ENCODE measurements around the gene ZNF777. TPM values are rescaled to one million over a fixed set of nuclear protein-coding genes. Genes with fewer than 3 reads are reported as not detected.

ZNF777 gene
- total and polyA plus RNA-seq, 2 donors: 3.8 to 6.7 TPM

DNA sequence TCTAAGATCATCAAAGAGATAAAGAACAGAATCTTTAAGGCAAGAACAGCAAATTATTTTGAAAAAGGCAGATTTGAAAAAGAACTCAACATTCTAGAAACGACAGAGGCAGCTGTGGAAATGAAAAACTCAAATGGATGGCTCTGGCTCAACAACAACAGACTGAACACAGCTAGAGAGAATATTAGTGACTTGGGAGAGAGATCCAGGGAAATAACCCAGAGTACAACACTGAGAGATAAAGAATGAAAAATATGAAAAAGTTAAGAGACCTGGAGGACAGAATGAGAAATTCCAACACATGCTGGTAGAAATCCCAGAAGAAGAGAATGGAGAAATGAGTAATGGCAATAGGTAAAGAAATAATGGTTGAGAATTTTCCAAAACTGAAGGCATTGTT is 17.9 kb upstream of the ZNF777 start:
- 100% methylated on average over 1 of the region's 1 CpG for WGBS
- Histone ChIP-seq H3K27ac (ENCODE audit: low read depth in 1 of 2, low read length in 1 of 2) (no peak overlapping the region), H3K27me3 (ENCODE audit: control insufficient read depth in 2 of 2, insufficient read depth in 1 of 2, low read length in 1 of 2) (no peaks in the 10 kb centered on the region), H3K4me3 (ENCODE audit: low read length in 2 of 2) (no peak overlapping the region), H3K9me3 (ENCODE audit: control insufficient read depth in 2 of 2, insufficient read depth in 1 of 2, low read length in 1 of 2) (no peaks in the 10 kb centered on the region), H3K4me1 (ENCODE audit: control insufficient read depth in 2 of 2, insufficient read depth in 2 of 2, low read length in 2 of 2) (no peaks in the 10 kb centered on the region), H3K36me3 (ENCODE audit: control insufficient read depth in 2 of 2, insufficient read depth in 2 of 2, low read length in 1 of 2) (peaks cover 47 to 48% of the 10 kb centered on the region in 2 donors)
- no peak for DNase-seq (ENCODE audit: low read depth in 6 of 9, low spot score in 9 of 9)

DNA sequence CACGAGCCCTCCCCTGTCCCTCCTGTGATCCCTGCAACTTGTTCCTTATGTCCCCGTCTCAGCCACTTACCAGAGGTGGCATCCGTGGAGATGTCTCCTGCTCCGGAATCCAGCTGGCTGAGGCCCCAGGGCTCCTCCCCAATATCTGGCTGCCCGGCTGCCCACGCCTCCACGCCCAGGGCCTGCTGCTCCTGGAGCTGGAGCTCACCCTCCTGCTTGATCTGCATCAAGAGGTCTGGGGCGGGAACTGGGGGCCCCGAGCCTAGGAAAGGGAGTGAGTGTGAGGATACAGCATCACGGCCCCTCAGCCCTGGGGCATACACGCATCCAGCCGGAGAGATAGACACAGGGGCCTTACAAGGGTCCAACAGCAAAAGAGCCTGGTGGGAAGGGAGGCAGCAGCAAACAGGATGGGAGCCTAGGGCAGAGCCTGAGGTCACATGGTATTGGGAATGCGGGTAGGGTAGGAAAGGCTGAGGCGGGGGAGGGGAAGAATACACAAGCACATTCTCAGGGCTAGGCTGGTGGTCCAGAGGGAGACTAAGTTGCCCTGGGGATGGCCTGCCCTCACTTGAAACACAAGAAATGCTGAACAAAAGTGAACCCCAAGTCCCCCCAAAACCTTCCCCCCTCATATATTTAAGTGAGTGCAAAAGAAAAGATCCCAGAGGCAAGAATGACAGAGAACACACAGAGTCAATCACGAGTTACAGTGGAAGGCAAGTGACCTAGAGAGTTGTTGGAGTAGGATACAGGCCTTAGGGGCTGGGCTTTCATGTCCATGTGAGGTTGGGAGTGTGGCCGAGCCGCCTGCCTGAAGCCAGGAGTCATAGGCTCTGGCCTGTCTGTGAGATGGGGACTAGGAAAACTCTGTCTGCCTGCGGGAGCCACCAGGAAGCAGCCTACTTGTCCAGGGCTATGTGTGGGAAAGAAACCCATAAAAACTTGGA is 16.9 kb upstream of the ZNF777 start:
- DNase-seq (ENCODE audit: low read depth in 6 of 9, low spot score in 9 of 9): no peak
- H3K36me3 ChIP-seq (ENCODE audit: control insufficient read depth in 2 of 2, insufficient read depth in 2 of 2, low read length in 1 of 2): peaks cover 57 to 58% of the 10 kb centered on the region in 2 donors
- WGBS: 97% methylated on average over 18 of the region's 18 CpGs

DNA sequence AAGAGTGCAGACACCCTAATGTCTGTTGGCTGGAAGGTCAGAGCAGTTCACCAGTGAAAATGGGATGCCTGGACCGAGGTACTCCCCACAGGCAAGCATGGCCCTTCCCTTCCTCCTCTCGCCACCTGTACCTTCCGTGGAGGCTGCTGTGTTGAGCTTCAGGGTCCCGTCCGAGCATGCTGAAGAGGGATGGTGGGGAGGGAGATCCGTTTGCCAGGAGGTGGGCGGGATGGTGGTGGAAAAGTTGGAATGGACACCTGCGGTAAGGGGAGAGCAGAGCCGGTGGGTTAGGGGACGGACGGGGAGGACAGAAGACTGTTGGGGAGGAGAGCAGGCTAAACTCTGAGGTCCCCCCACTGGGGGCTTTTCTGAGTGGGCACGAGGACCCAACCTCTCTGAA is 15.9 kb upstream of the ZNF777 start:
- 97% methylated on average over 12 of the region's 12 CpGs for WGBS
- DNase-seq (ENCODE audit: low read depth in 6 of 9, low spot score in 9 of 9): no peak

More for the DNA sequence above, 16.9 kb upstream of the ZNF777 start:
- Histone ChIP-seq H3K9me3 (ENCODE audit: control insufficient read depth in 2 of 2, insufficient read depth in 1 of 2, low read length in 1 of 2) (no peaks in the 10 kb centered on the region), H3K27me3 (ENCODE audit: control insufficient read depth in 2 of 2, insufficient read depth in 1 of 2, low read length in 1 of 2) (no peaks in the 10 kb centered on the region), H3K27ac (ENCODE audit: low read depth in 1 of 2, low read length in 1 of 2) (no peak overlapping the region), H3K4me1 (ENCODE audit: control insufficient read depth in 2 of 2, insufficient read depth in 2 of 2, low read length in 2 of 2) (no peaks in the 10 kb centered on the region), H3K4me3 (ENCODE audit: low read length in 2 of 2) (no peak overlapping the region)

DNA sequence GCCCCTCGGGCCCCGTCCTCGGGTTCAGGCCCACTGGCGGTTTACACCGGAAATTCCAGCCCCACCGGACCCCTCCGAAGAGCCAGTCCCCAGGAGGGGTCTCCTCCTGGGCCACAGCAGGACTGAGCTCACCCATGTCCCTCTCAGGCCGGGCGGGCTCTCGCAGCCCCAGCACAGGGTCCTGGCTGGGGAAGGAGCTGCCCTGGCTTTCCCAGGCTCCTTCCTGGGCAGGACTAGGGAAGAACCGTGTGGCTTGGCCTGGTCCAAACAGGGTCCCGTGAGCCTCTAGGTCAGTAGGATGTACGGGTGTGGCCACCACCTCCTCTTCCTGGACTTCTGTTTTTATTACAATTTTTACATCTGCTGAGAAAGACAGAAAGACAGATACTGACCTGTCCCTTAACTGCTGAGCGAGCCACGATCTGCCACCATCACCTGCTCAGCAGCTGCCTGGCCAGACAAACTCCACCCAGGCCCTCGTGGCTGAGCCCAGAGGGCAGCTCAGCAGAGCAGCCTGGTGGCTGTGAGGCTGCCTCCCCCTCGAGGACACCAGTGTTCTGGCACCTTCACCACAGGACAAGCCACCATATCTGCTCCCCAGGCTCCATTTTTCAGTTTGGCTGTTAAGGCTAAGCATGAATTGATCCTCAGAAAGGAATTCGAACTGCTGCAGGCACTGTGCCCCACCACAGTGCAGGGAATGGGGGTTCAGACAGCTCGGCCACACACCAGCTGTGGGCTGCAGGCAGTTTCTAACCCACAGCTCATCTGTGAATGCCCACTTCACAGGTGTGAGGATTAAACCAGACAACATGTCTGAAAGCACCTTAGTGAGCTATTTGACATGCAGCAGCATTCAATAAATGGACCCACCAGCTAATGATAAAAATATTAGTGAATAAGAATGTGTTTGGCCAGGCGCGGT is 14.5 kb upstream of the ZNF777 start:
- DNase-seq (ENCODE audit: low read depth in 6 of 9, low spot score in 9 of 9): no peak

More for the DNA sequence above, 15.9 kb upstream of the ZNF777 start:
- H3K4me1 ChIP-seq (ENCODE audit: control insufficient read depth in 2 of 2, insufficient read depth in 2 of 2, low read length in 2 of 2): no peaks in the 10 kb centered on the region
- no peak overlapping the region for H3K27ac ChIP-seq (ENCODE audit: low read depth in 1 of 2, low read length in 1 of 2)
- H3K36me3 ChIP-seq (ENCODE audit: control insufficient read depth in 2 of 2, insufficient read depth in 2 of 2, low read length in 1 of 2): peaks cover 61 to 63% of the 10 kb centered on the region in 2 donors
- no peaks in the 10 kb centered on the region for H3K9me3 ChIP-seq (ENCODE audit: control insufficient read depth in 2 of 2, insufficient read depth in 1 of 2, low read length in 1 of 2)
- H3K4me3 ChIP-seq (ENCODE audit: low read length in 2 of 2): no peak overlapping the region
- H3K27me3 ChIP-seq (ENCODE audit: control insufficient read depth in 2 of 2, insufficient read depth in 1 of 2, low read length in 1 of 2): no peaks in the 10 kb centered on the region

DNA sequence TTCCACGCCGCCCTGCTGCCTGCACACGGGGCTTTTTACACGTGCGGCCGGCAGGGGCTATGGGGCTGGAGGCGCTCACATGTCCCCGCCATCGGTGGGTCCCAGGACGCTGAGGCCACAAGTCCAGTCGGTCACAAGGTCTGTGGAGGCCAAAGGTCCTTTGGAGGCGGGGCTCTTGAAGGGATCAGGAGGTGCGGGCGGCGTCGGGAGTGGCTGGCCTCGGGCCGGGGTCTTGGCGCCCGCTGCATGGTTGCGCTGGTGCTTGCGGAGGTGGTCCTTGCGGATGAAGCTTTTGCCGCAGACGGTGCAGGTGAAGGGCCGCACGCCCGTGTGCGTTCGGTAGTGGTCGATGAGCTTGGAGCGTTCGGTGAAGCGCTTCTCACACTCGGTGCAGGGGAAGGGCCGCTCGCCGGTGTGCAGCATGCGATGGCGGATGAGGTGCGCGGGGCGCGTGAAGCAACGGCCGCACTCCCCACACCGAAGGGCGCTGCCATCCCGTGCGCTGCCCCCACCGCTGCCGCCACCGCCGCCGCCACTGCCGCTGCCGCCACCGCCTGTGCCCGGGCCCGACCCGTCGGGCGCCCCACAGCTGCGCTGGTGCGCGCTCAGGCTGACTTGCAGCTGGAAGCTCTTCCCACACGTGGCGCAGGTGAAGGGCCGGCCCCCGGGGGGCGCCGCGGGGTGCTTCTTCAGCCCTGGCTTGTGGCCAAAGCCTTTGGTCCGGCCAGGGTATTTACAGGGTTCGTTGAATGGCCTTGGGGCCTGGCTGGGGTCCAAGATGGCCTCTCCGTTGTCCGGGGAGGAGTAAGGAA is 13.7 kb upstream of the ZNF777 start:
- Histone ChIP-seq H3K4me3 (ENCODE audit: low read length in 2 of 2) (no peak overlapping the region), H3K9me3 (ENCODE audit: control insufficient read depth in 2 of 2, insufficient read depth in 1 of 2, low read length in 1 of 2) (no peaks in the 10 kb centered on the region), H3K4me1 (ENCODE audit: control insufficient read depth in 2 of 2, insufficient read depth in 2 of 2, low read length in 2 of 2) (no peaks in the 10 kb centered on the region), H3K36me3 (ENCODE audit: control insufficient read depth in 2 of 2, insufficient read depth in 2 of 2, low read length in 1 of 2) (peaks cover 66 to 67% of the 10 kb centered on the region in 2 donors), H3K27me3 (ENCODE audit: control insufficient read depth in 2 of 2, insufficient read depth in 1 of 2, low read length in 1 of 2) (no peaks in the 10 kb centered on the region), H3K27ac (ENCODE audit: low read depth in 1 of 2, low read length in 1 of 2) (no peak overlapping the region)
- WGBS: 98% methylated on average over 77 of the region's 77 CpGs
- no peak for DNase-seq (ENCODE audit: low read depth in 6 of 9, low spot score in 9 of 9)

More for the DNA sequence above, 14.5 kb upstream of the ZNF777 start:
- H3K9me3 ChIP-seq (ENCODE audit: control insufficient read depth in 2 of 2, insufficient read depth in 1 of 2, low read length in 1 of 2): no peaks in the 10 kb centered on the region
- 98% methylated on average over 21 of the region's 21 CpGs for WGBS
- peaks cover 66 to 71% of the 10 kb centered on the region in 2 donors for H3K36me3 ChIP-seq (ENCODE audit: control insufficient read depth in 2 of 2, insufficient read depth in 2 of 2, low read length in 1 of 2)
- H3K4me3 ChIP-seq (ENCODE audit: low read length in 2 of 2): no peak overlapping the region
- H3K27me3 ChIP-seq (ENCODE audit: control insufficient read depth in 2 of 2, insufficient read depth in 1 of 2, low read length in 1 of 2): no peaks in the 10 kb centered on the region
- H3K27ac ChIP-seq (ENCODE audit: low read depth in 1 of 2, low read length in 1 of 2): no peak overlapping the region
- H3K4me1 ChIP-seq (ENCODE audit: control insufficient read depth in 2 of 2, insufficient read depth in 2 of 2, low read length in 2 of 2): no peaks in the 10 kb centered on the region

DNA sequence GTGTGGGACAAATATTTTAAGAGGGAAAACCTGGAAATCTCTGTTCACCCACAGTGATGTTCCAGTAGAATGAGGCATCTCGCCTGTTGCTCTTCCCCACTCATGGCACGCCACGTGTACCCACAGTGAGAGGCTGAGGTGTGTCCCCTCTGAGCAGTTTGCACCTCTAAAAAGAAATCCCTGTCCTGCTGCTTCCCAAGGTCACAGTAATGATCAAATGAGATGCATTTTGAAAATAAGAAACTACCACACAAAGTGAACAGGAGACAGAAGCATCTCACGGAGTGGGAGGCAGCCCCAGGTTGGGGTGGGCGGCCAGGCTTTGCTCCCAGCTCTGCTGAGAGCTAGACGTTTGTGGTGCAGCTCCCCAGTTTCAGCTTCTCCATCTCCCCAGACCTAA is 12.4 kb upstream of the ZNF777 start:
- DNase-seq (ENCODE audit: low read depth in 6 of 9, low spot score in 9 of 9): no peak
- H3K36me3 ChIP-seq (ENCODE audit: control insufficient read depth in 2 of 2, insufficient read depth in 2 of 2, low read length in 1 of 2): peaks cover 64 to 65% of the 10 kb centered on the region in 2 donors
- H3K4me3 ChIP-seq (ENCODE audit: low read length in 2 of 2): no peak overlapping the region
- no peaks in the 10 kb centered on the region for H3K9me3 ChIP-seq (ENCODE audit: control insufficient read depth in 2 of 2, insufficient read depth in 1 of 2, low read length in 1 of 2)
- no peaks in the 10 kb centered on the region for H3K27me3 ChIP-seq (ENCODE audit: control insufficient read depth in 2 of 2, insufficient read depth in 1 of 2, low read length in 1 of 2)
- no peak overlapping the region for H3K27ac ChIP-seq (ENCODE audit: low read depth in 1 of 2, low read length in 1 of 2)
- no peaks in the 10 kb centered on the region for H3K4me1 ChIP-seq (ENCODE audit: control insufficient read depth in 2 of 2, insufficient read depth in 2 of 2, low read length in 2 of 2)
- 98% methylated on average over 6 of the region's 6 CpGs for WGBS

DNA sequence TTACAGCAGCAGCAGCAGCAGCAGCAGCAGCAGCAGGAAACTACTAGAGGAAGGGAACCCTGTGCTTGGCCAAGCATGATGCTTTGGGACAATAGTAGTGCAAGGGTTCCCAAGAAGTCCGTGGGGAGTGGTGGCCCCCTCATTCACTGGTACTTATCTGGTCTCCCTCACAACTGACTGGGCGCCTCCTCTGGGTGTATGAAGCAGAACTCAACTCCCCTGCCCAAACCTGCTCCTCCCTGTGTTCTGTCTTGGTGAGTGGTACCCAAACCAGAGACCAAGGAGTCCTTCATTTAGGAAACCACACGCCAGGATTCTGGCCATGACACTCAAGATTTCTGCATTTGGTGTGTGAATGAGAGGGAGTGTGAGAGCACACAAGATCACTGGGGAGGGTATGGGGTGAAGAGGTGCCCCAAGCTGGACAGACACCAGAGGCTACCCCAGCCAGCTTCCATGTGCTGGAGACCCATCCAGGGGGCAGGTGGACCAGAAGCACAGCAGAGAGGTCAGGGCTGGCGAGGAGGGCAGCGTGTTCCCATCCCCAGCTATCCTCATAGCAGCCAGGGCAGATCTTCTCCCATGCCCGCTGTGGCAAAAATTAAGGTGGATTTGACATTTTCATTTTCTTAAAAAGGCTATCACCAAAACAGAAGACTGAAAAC is 10.6 kb upstream of the ZNF777 start:
- Histone ChIP-seq H3K4me3 (ENCODE audit: low read length in 2 of 2) (no peak overlapping the region), H3K27ac (ENCODE audit: low read depth in 1 of 2, low read length in 1 of 2) (no peak overlapping the region), H3K36me3 (ENCODE audit: control insufficient read depth in 2 of 2, insufficient read depth in 2 of 2, low read length in 1 of 2) (peaks cover 47 to 49% of the 10 kb centered on the region in 2 donors), H3K27me3 (ENCODE audit: control insufficient read depth in 2 of 2, insufficient read depth in 1 of 2, low read length in 1 of 2) (no peaks in the 10 kb centered on the region), H3K9me3 (ENCODE audit: control insufficient read depth in 2 of 2, insufficient read depth in 1 of 2, low read length in 1 of 2) (no peaks in the 10 kb centered on the region), H3K4me1 (ENCODE audit: control insufficient read depth in 2 of 2, insufficient read depth in 2 of 2, low read length in 2 of 2) (no peaks in the 10 kb centered on the region)
- over 99% methylated on average over 6 of the region's 6 CpGs for WGBS
- DNase-seq (ENCODE audit: low read depth in 6 of 9, low spot score in 9 of 9): no peak

DNA sequence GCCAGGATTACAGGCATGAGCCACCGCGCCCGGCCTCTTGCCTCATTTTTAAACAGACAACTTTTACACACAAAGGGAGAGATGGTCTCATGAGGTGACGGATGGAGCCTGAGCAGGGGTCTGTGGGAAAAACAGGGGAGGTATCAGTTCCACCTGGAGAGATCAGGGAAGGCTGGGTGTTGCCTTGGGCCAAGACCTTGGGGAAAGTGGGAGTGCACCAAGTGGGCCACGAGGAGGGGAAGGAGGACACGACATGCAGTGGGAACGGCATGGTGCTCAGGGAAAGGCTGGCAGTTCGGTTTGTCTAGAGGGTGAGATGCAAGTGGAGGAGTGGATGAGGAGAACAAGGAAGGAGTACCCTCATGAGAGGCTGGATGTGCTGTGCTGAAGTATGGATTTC is 8.9 kb upstream of the ZNF777 start:
- DNase-seq (ENCODE audit: low read depth in 6 of 9, low spot score in 9 of 9): no peak
- no peak overlapping the region for H3K27ac ChIP-seq (ENCODE audit: low read depth in 1 of 2, low read length in 1 of 2)
- H3K36me3 ChIP-seq (ENCODE audit: control insufficient read depth in 2 of 2, insufficient read depth in 2 of 2, low read length in 1 of 2): peaks cover 33 to 34% of the 10 kb centered on the region in 2 donors
- H3K9me3 ChIP-seq (ENCODE audit: control insufficient read depth in 2 of 2, insufficient read depth in 1 of 2, low read length in 1 of 2): no peaks in the 10 kb centered on the region
- no peak overlapping the region for H3K4me3 ChIP-seq (ENCODE audit: low read length in 2 of 2)
- H3K4me1 ChIP-seq (ENCODE audit: control insufficient read depth in 2 of 2, insufficient read depth in 2 of 2, low read length in 2 of 2): no peaks in the 10 kb centered on the region
- peaks cover 0 to 4% of the 10 kb centered on the region in 2 donors for H3K27me3 ChIP-seq (ENCODE audit: control insufficient read depth in 2 of 2, insufficient read depth in 1 of 2, low read length in 1 of 2)
- 98% methylated on average over 8 of the region's 8 CpGs for WGBS

Measured in thymus (tissue), 11 donors.